ENCODE measurements around the gene SNAP23.

The SNAP23 gene

DNA sequence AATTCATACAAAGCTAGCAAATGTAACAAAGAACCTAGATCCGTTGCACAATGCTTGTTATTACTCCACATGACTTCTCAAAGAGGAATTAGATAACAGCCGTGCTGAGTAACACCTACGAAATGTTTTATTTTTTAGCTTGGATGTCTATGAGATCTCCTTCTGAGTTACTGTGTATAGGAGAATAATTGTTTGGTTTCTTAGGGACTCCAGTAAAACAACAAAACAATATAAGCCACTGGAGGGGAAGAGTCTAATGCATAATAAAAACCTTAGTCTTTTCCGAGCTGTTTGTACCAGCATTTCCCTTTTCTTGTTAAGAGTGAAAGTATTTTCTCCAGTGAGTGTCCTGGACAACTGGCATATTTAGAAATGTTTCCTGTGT is 15.6 kb downstream of the SNAP23 start:
- Histone ChIP-seq H3K9me3 (replicated peaks in 1 of 2; ENCODE audit: control insufficient read depth in 2 of 2, insufficient read depth in 1 of 2, low read depth in 1 of 2, low read length in 2 of 2) (no peaks in the 10 kb centered on the region), H4K91ac (ENCODE audit: low read depth, low read length, poor library complexity) (no peak overlapping the region), H3K4me1 (ENCODE audit: control insufficient read depth in 2 of 2, insufficient read depth in 1 of 2, low read depth in 1 of 2, low read length in 2 of 2) (no peaks in the 10 kb centered on the region), H2BK5ac (ENCODE audit: low read length) (no peak overlapping the region), H3K4ac (ENCODE audit: low read length) (no peak overlapping the region), H3K9ac (ENCODE audit: low read depth, low read length, poor library complexity) (no peak overlapping the region), H3K18ac (ENCODE audit: low read length) (no peak overlapping the region), H3K4me3 (ENCODE audit: low read length in 2 of 2) (no peak overlapping the region), H2AK5ac (ENCODE audit: low read depth, low read length) (no peak overlapping the region), H3K14ac (ENCODE audit: low read length) (no peak overlapping the region), H4K8ac (ENCODE audit: low read depth, low read length) (no peak overlapping the region), H3K23ac (ENCODE audit: low read depth, low read length, poor library complexity) (no peak overlapping the region), H2AFZ (ENCODE audit: low read length) (no peak overlapping the region), H3K4me2 (ENCODE audit: insufficient read depth, low read length, poor library complexity, severe bottlenecking) (no peak overlapping the region), H2BK15ac (ENCODE audit: low read length) (no peak overlapping the region), H3K27me3 (ENCODE audit: control insufficient read depth in 3 of 3, insufficient read depth in 3 of 3, low read depth in 1 of 3, low read length in 3 of 3) (no peaks in the 10 kb centered on the region), H3K79me1 (ENCODE audit: low read depth, low read length) (no peaks in the 10 kb centered on the region), H2BK120ac (ENCODE audit: low read depth, low read length) (no peak overlapping the region), H3K27ac (replicated peaks; ENCODE audit: low read length) (no peak overlapping the region), H3K36me3 (replicated peaks in 1 of 2; ENCODE audit: control insufficient read depth in 2 of 2, insufficient read depth in 2 of 2, low read length in 2 of 2) (peaks cover 7 to 60% of the 10 kb centered on the region in 2 donors), H2BK12ac (ENCODE audit: low read length) (no peak overlapping the region)
- no CpG with 5 or more reads among the region's 4 CpGs for WGBS, 2 donors (ENCODE audit: extremely low coverage in 2 of 2, insufficient read length in 2 of 2, insufficient replicate concordance in 1 of 2)
- no peak for DNase-seq (ENCODE audit: low spot score)

DNA sequence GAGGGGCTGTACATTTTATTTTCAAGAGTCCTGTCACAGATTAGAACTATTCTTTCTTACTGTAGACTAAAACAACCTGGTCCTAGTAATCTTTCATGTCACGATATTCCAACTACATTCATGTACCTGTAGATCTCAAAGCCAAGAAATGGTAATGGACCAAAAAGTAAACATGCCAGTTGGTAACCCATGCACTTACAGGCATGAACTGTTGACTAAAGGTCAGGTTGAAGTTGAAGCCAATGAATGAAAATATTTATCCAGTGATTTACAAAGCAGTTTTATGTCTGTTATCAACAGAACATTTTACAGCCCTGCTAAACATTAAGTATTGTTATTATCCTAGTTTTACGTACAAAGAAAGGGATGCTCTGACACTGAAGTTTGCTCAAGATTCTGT is 27.9 kb downstream of the SNAP23 start:
- peaks cover 0 to 68% of the 10 kb centered on the region in 2 donors for H3K36me3 ChIP-seq (replicated peaks in 1 of 2; ENCODE audit: control insufficient read depth in 2 of 2, insufficient read depth in 2 of 2, low read length in 2 of 2)

DNA sequence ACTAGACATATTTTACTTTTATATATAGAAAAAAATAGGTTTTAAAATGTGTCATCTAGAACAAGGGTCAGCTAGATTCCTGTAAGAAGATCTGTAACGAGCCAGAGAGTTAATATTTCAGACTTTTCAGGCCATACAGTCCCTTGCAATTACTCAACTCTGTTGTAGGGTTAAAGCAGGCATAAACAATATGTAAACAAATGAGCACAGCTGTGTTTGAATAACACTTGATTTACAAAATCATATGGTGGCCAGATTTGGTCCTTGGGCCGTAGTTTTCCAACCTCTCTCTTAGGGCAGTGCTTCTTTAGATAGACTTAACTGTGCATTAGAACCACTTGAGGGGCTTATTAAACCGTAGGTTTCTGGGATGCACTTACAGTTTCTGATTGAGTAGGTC is 33.5 kb downstream of the SNAP23 start:
- H3K27me3 ChIP-seq (ENCODE audit: control insufficient read depth in 3 of 3, insufficient read depth in 3 of 3, low read depth in 1 of 3, low read length in 3 of 3), result no peaks in the 10 kb centered on the region
- no peaks in the 10 kb centered on the region for H3K79me1 ChIP-seq (ENCODE audit: low read depth, low read length)
- H3K18ac ChIP-seq (ENCODE audit: low read length), result no peak overlapping the region
- no peak overlapping the region for H3K23ac ChIP-seq (ENCODE audit: low read depth, low read length, poor library complexity)
- H2BK5ac ChIP-seq (ENCODE audit: low read length), result no peak overlapping the region
- H4K8ac ChIP-seq (ENCODE audit: low read depth, low read length), result no peak overlapping the region
- H2BK15ac ChIP-seq (ENCODE audit: low read length), result no peak overlapping the region
- H2AK5ac ChIP-seq (ENCODE audit: low read depth, low read length), result no peak overlapping the region
- H3K4me3 ChIP-seq (ENCODE audit: low read length in 2 of 2), result no peak overlapping the region
- H2AFZ ChIP-seq (ENCODE audit: low read length), result no peak overlapping the region
- no peak overlapping the region for H2BK120ac ChIP-seq (ENCODE audit: low read depth, low read length)
- H3K4me2 ChIP-seq (ENCODE audit: insufficient read depth, low read length, poor library complexity, severe bottlenecking), result no peak overlapping the region
- no peaks in the 10 kb centered on the region for H3K4me1 ChIP-seq (ENCODE audit: control insufficient read depth in 2 of 2, insufficient read depth in 1 of 2, low read depth in 1 of 2, low read length in 2 of 2)
- no peak overlapping the region for H2BK12ac ChIP-seq (ENCODE audit: low read length)
- H3K36me3 ChIP-seq (replicated peaks in 1 of 2; ENCODE audit: control insufficient read depth in 2 of 2, insufficient read depth in 2 of 2, low read length in 2 of 2), result peaks cover 0 to 76% of the 10 kb centered on the region in 2 donors
- DNase-seq (ENCODE audit: low spot score), result no peak
- no peaks in the 10 kb centered on the region for H3K9me3 ChIP-seq (replicated peaks in 1 of 2; ENCODE audit: control insufficient read depth in 2 of 2, insufficient read depth in 1 of 2, low read depth in 1 of 2, low read length in 2 of 2)
- no peak overlapping the region for H4K91ac ChIP-seq (ENCODE audit: low read depth, low read length, poor library complexity)
- no peak overlapping the region for H3K4ac ChIP-seq (ENCODE audit: low read length)
- WGBS, 2 donors (ENCODE audit: extremely low coverage in 2 of 2, insufficient read length in 2 of 2, insufficient replicate concordance in 1 of 2), result no CpG with 5 or more reads among the region's 3 CpGs
- H3K27ac ChIP-seq (replicated peaks; ENCODE audit: low read length), result no peak overlapping the region
- H3K9ac ChIP-seq (ENCODE audit: low read depth, low read length, poor library complexity), result no peak overlapping the region
- no peak overlapping the region for H3K14ac ChIP-seq (ENCODE audit: low read length)

More for the DNA sequence above, 27.9 kb downstream of the SNAP23 start:
- Histone ChIP-seq H4K91ac (ENCODE audit: low read depth, low read length, poor library complexity) (no peak overlapping the region), H3K14ac (ENCODE audit: low read length) (no peak overlapping the region), H3K4me3 (ENCODE audit: low read length in 2 of 2) (no peak overlapping the region), H3K4me2 (ENCODE audit: insufficient read depth, low read length, poor library complexity, severe bottlenecking) (no peak overlapping the region), H3K23ac (ENCODE audit: low read depth, low read length, poor library complexity) (no peak overlapping the region), H2BK12ac (ENCODE audit: low read length) (no peak overlapping the region), H2AFZ (ENCODE audit: low read length) (no peak overlapping the region), H3K79me1 (ENCODE audit: low read depth, low read length) (no peaks in the 10 kb centered on the region), H2AK5ac (ENCODE audit: low read depth, low read length) (no peak overlapping the region), H4K8ac (ENCODE audit: low read depth, low read length) (no peak overlapping the region), H3K9ac (ENCODE audit: low read depth, low read length, poor library complexity) (no peak overlapping the region), H2BK120ac (ENCODE audit: low read depth, low read length) (no peak overlapping the region), H3K18ac (ENCODE audit: low read length) (no peak overlapping the region), H3K27me3 (ENCODE audit: control insufficient read depth in 3 of 3, insufficient read depth in 3 of 3, low read depth in 1 of 3, low read length in 3 of 3) (no peaks in the 10 kb centered on the region), H2BK15ac (ENCODE audit: low read length) (no peak overlapping the region), H2BK5ac (ENCODE audit: low read length) (no peak overlapping the region), H3K9me3 (replicated peaks in 1 of 2; ENCODE audit: control insufficient read depth in 2 of 2, insufficient read depth in 1 of 2, low read depth in 1 of 2, low read length in 2 of 2) (peaks cover 0 to 4% of the 10 kb centered on the region in 2 donors), H3K4ac (ENCODE audit: low read length) (no peak overlapping the region), H3K27ac (replicated peaks; ENCODE audit: low read length) (no peak overlapping the region), H3K4me1 (ENCODE audit: control insufficient read depth in 2 of 2, insufficient read depth in 1 of 2, low read depth in 1 of 2, low read length in 2 of 2) (no peaks in the 10 kb centered on the region)
- no peak for DNase-seq (ENCODE audit: low spot score)
- no CpG with 5 or more reads among the region's 2 CpGs for WGBS, 2 donors (ENCODE audit: extremely low coverage in 2 of 2, insufficient read length in 2 of 2, insufficient replicate concordance in 1 of 2)

DNA sequence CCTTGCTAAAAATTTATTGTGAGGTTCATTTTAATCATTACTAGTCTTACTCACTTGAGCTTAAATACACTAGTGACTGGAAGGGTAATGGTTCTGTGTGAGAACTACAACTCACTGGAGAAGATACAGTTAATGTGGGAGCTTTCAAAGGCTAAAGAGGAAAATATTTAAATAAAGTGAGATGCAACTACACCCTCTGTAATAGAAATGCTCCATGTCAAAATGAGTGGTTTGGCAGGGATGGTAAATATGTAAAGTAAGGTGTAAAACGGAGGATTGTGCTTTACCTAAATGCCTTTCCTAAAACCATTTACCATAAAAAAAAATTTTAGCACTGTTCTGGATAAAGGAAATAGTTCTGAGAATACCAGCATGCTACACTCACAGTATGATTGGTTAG is 37.8 kb downstream of the SNAP23 start:
- Histone ChIP-seq H2AK5ac (ENCODE audit: low read depth, low read length) (no peak overlapping the region), H3K79me1 (ENCODE audit: low read depth, low read length) (no peaks in the 10 kb centered on the region), H3K23ac (ENCODE audit: low read depth, low read length, poor library complexity) (no peak overlapping the region), H2BK12ac (ENCODE audit: low read length) (no peak overlapping the region), H3K4me1 (ENCODE audit: control insufficient read depth in 2 of 2, insufficient read depth in 1 of 2, low read depth in 1 of 2, low read length in 2 of 2) (no peaks in the 10 kb centered on the region), H2BK5ac (ENCODE audit: low read length) (no peak overlapping the region), H3K27ac (replicated peaks; ENCODE audit: low read length) (no peak overlapping the region), H2AFZ (ENCODE audit: low read length) (no peak overlapping the region), H4K91ac (ENCODE audit: low read depth, low read length, poor library complexity) (no peak overlapping the region), H4K8ac (ENCODE audit: low read depth, low read length) (no peak overlapping the region), H3K4ac (ENCODE audit: low read length) (no peak overlapping the region), H3K27me3 (ENCODE audit: control insufficient read depth in 3 of 3, insufficient read depth in 3 of 3, low read depth in 1 of 3, low read length in 3 of 3) (no peaks in the 10 kb centered on the region), H3K36me3 (replicated peaks in 1 of 2; ENCODE audit: control insufficient read depth in 2 of 2, insufficient read depth in 2 of 2, low read length in 2 of 2) (peaks cover 0 to 91% of the 10 kb centered on the region in 2 donors), H3K4me2 (ENCODE audit: insufficient read depth, low read length, poor library complexity, severe bottlenecking) (no peak overlapping the region), H3K9me3 (replicated peaks in 1 of 2; ENCODE audit: control insufficient read depth in 2 of 2, insufficient read depth in 1 of 2, low read depth in 1 of 2, low read length in 2 of 2) (no peaks in the 10 kb centered on the region), H2BK120ac (ENCODE audit: low read depth, low read length) (no peak overlapping the region), H3K14ac (ENCODE audit: low read length) (no peak overlapping the region), H3K9ac (ENCODE audit: low read depth, low read length, poor library complexity) (no peak overlapping the region), H2BK15ac (ENCODE audit: low read length) (no peak overlapping the region), H3K4me3 (ENCODE audit: low read length in 2 of 2) (no peak overlapping the region), H3K18ac (ENCODE audit: low read length) (no peak overlapping the region)
- no peak for DNase-seq (ENCODE audit: low spot score)
- no CpG with 5 or more reads among the region's 1 CpG for WGBS, 2 donors (ENCODE audit: extremely low coverage in 2 of 2, insufficient read length in 2 of 2, insufficient replicate concordance in 1 of 2)
